ENCODE measurements around the gene VPS72. TPM values are rescaled to one million over a fixed set of nuclear protein-coding genes. Genes with fewer than 3 reads are reported as not detected.
A peak's percentile ranks its signal among the peaks of the same experiment; 100 is the strongest.

The VPS72 gene, protein sequence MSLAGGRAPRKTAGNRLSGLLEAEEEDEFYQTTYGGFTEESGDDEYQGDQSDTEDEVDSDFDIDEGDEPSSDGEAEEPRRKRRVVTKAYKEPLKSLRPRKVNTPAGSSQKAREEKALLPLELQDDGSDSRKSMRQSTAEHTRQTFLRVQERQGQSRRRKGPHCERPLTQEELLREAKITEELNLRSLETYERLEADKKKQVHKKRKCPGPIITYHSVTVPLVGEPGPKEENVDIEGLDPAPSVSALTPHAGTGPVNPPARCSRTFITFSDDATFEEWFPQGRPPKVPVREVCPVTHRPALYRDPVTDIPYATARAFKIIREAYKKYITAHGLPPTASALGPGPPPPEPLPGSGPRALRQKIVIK
- 91.8 TPM for polyA plus RNA-seq (2012; ENCODE audit: insufficient read length, low read depth)

DNA sequence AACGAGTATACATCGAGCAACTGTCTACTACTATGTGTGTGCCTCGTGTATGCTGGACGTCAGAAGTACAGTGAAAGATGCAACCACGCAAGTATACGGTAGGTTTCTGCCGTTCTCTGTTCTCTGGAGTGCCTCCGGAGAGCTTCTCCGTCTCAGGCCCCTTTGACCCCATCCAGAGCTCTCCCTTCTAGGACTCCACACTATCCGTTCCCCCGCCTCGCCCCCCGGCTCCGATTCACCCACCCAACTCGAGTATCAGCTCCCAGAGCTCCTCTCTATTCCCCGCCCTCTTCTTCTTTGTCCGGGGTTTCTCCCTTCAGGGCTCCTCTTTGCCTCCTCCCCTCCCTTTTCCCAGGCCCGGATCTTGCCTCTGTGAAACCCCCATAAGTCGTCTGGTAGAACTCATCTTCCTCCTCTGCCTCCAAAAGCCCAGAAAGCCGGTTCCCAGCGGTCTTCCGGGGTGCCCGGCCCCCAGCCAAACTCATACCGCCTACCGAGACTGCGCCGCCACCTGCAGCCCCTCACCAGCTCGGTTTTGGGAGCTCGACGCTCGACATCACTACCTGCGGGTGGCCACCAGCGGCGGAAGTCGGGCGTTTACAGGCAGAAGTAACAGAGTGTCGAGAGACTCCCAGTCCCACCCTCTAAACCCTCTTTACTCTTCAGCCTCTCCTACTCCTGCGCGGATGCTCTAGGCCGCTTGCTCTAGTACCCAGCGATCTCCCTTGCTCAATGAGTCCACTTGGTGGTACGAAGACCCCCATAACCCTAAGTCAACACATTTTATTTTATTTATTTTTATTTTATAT lies at the start of gene VPS72:
TSS of gene VPS72 (minus strand) at position 561 of the 809 bp plus-strand sequence. CDS start at position 485, 76 bp downstream.
- TF ChIP-seq SIN3A (IDR thresholded peaks at IDR 0.05; ENCODE audit: borderline replicate concordance, insufficient read depth, low read length) (peak; percentile 89; the same call in 1 of the 2 replicates), POLR2AphosphoS5 (IDR thresholded peaks at IDR 0.05; ENCODE audit: low read depth, low read length) (peak; percentile 97), FOXP2 (optimal IDR thresholded peaks at IDR 0.05; ENCODE audit: borderline replicate concordance, extremely low read depth, extremely low read length, insufficient read depth) (peak; percentile 51), TAF1 (IDR thresholded peaks at IDR 0.05; ENCODE audit: borderline replicate concordance, insufficient read depth, low read length) (peak; percentile 98)
- TF ChIP-seq, protein P1, sequence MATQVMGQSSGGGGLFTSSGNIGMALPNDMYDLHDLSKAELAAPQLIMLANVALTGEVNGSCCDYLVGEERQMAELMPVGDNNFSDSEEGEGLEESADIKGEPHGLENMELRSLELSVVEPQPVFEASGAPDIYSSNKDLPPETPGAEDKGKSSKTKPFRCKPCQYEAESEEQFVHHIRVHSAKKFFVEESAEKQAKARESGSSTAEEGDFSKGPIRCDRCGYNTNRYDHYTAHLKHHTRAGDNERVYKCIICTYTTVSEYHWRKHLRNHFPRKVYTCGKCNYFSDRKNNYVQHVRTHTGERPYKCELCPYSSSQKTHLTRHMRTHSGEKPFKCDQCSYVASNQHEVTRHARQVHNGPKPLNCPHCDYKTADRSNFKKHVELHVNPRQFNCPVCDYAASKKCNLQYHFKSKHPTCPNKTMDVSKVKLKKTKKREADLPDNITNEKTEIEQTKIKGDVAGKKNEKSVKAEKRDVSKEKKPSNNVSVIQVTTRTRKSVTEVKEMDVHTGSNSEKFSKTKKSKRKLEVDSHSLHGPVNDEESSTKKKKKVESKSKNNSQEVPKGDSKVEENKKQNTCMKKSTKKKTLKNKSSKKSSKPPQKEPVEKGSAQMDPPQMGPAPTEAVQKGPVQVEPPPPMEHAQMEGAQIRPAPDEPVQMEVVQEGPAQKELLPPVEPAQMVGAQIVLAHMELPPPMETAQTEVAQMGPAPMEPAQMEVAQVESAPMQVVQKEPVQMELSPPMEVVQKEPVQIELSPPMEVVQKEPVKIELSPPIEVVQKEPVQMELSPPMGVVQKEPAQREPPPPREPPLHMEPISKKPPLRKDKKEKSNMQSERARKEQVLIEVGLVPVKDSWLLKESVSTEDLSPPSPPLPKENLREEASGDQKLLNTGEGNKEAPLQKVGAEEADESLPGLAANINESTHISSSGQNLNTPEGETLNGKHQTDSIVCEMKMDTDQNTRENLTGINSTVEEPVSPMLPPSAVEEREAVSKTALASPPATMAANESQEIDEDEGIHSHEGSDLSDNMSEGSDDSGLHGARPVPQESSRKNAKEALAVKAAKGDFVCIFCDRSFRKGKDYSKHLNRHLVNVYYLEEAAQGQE (IDR thresholded peaks at IDR 0.05; ENCODE audit: insufficient read depth in 1 of 2, low read depth in 2 of 2, low read length in 2 of 2) = peak; percentile 41 to 47; a peak in 2 of 4 replicates

DNA sequence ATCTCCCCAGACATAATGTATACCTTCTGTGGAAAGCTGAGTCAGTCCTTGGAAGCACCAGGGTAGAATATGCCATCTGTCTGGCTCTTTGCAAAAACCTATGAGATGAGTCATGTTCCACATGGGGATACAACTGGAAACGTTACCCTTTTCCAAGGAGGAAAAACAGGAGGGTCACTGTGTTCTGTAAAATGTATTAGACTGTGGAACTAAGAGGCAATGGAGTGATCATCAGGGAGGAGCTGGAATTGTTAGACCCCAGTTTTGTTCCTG lies 48.4 kb upstream of the VPS72 start:
- no peak for TF ChIP-seq POLR2AphosphoS5 (IDR thresholded peaks at IDR 0.05; ENCODE audit: low read depth, low read length)
- TF ChIP-seq SIN3A (IDR thresholded peaks at IDR 0.05; ENCODE audit: borderline replicate concordance, insufficient read depth, low read length) = no peak
- TF ChIP-seq TAF1 (IDR thresholded peaks at IDR 0.05; ENCODE audit: borderline replicate concordance, insufficient read depth, low read length) = no peak
- TF ChIP-seq FOXP2 (optimal IDR thresholded peaks at IDR 0.05; ENCODE audit: borderline replicate concordance, extremely low read depth, extremely low read length, insufficient read depth) = no peak
- TF ChIP-seq, protein P1 (IDR thresholded peaks at IDR 0.05; ENCODE audit: insufficient read depth in 1 of 2, low read depth in 2 of 2, low read length in 2 of 2) = no peak

DNA sequence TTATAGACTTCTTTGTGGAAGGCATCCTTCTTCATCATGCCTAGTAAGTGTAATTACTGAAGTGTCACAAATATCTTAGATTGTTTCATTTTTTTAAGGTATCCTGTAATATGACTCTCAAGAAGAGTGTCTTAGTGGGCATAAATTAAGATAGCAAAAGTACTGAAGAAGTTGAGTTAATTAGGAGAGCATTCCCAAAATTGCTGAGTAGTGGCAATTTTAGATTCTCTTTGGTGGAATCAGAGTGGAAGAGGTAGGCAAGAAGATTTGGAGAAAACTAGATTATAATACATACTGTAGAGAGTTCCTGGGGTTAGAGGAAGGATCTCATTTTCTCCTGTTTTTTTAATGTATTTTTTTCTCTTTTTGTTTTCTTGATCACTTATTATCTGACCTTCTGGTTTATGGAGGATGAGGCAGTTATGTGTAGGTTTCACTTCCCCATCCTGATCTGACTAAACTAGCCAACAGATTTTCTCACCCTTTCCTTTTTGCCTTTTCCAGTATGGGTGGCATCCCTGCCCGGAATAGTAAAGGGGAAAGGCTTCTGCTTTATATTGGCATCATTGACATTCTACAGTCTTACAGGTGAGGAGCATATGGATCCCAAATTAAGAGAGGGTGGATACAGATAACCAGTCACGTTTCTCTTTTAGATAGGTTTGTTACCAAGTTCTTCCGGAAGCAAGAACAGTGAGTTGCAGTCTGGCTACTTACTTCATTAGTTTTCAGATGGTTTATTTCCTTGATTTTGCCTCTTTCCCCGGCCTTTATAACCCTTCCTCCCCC lies 47.9 kb upstream of the VPS72 start:
- no peak for TF ChIP-seq TAF1 (IDR thresholded peaks at IDR 0.05; ENCODE audit: borderline replicate concordance, insufficient read depth, low read length)

DNA sequence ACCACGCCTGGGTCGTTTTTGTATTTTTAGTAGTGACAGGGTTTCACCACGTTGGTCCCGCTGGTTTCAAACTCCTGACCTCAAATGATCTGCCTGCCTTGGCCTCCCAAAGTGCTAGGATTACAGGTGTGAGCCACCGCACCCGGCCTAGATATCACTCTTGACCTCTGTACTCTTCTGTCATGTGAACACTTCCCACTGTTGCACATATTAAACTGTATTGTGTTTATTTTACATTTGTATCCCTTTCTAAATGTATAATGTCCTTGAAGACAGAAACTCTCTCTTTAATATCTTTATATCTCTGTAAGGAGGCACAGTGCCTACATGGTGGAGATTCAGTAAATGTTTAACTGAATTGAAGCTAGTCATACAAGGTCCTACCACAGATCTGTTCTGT lies 45.2 kb upstream of the VPS72 start:
- TF ChIP-seq, protein P1 (IDR thresholded peaks at IDR 0.05; ENCODE audit: insufficient read depth in 1 of 2, low read depth in 2 of 2, low read length in 2 of 2) = no peak
- TF ChIP-seq TAF1 (IDR thresholded peaks at IDR 0.05; ENCODE audit: borderline replicate concordance, insufficient read depth, low read length) = no peak

DNA sequence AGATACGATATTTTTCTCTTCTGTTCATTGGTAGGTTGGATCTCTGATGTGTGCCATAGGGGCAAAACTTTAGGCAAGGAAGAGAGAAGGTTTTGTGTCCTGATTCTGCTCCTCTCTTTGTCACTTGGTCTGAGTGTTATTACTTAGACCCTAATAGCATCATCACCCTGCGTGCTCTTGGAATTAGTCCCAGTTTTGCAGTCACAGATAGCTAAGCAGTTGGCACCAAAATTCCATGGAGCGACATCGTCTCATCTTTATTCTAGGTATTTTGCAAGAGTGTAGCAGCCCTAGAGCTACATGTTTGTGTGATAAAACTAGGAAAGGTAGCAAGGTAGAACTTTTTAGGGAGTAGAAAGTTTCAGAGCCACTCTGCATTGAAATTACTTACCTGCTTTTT lies 32.1 kb upstream of the VPS72 start:
- TF ChIP-seq, protein P1 (IDR thresholded peaks at IDR 0.05; ENCODE audit: insufficient read depth in 1 of 2, low read depth in 2 of 2, low read length in 2 of 2) = no peak
- TF ChIP-seq SIN3A (IDR thresholded peaks at IDR 0.05; ENCODE audit: borderline replicate concordance, insufficient read depth, low read length) (no peak), FOXP2 (optimal IDR thresholded peaks at IDR 0.05; ENCODE audit: borderline replicate concordance, extremely low read depth, extremely low read length, insufficient read depth) (no peak), TAF1 (IDR thresholded peaks at IDR 0.05; ENCODE audit: borderline replicate concordance, insufficient read depth, low read length) (no peak), POLR2AphosphoS5 (IDR thresholded peaks at IDR 0.05; ENCODE audit: low read depth, low read length) (no peak)

Measured in PFSK-1 (cell line).